OCI-LY7 (cell line): ENCODE data around the gene SERINC3. TPM values are rescaled to one million over a fixed set of nuclear protein-coding genes. Genes with fewer than 3 reads are reported as not detected.

Experiments
- BruUV-seq: library from RNA; stranded (reverse); fragments of 400-500 nt; replicated peaks from 2 replicates; lab custom pipeline; 2021; lab: Mats Ljungman, UMichigan
- CTCF ChIA-PET: fragments of 300-600 bp; sonication (Branson Sonifier 250); formaldehyde crosslinking; loops from one replicate; lab custom pipeline; 2022; ENCODE audit warnings: antibody characterized with exemption; ENCODE audit not compliant: unreplicated experiment; lab: Charles Lee
- POLR2A ChIA-PET: fragments of 300-600 bp; sonication (Branson Sonifier 250); formaldehyde crosslinking; loops from one replicate; lab custom pipeline; 2022; ENCODE audit warnings: antibody characterized with exemption; lab: Charles Lee
- DNase-seq: peaks from one replicate; pipeline ENCODE4 v3.0.0-alpha.2; 2015; ENCODE audit warnings: low spot score
- H2AFZ ChIP-seq: fragments of 200-600 bp; sonication (generic), shearing (Covaris generic); 2 replicates; pipeline ENCODE4 v1.6.1; 2014; ENCODE audit warnings: mild to moderate bottlenecking, antibody characterized with exemption, low read length, moderate library complexity
- H3K27ac ChIP-seq: fragments of 200-600 bp; sonication (generic); 2 replicates; pipeline ENCODE4 v1.5.1; 2014; ENCODE audit warnings: mixed run types, low read depth, mild to moderate bottlenecking, moderate library complexity, low read length, inconsistent platforms; ENCODE audit not compliant: poor library complexity, severe bottlenecking
- H3K36me3 ChIP-seq: fragments of 200-600 bp; sonication (generic); 2 replicates; pipeline ENCODE4 v1.6.1; 2014; ENCODE audit warnings: mild to moderate bottlenecking, antibody characterized with exemption, low read length, moderate library complexity, mixed read lengths; ENCODE audit not compliant: insufficient read depth
- H3K4me1 ChIP-seq: fragments of 200-600 bp; sonication (generic); 2 replicates; pipeline ENCODE4 v1.5.1; 2014; ENCODE audit warnings: mild to moderate bottlenecking, low read length; ENCODE audit not compliant: insufficient read depth, poor library complexity, severe bottlenecking
- H3K4me2 ChIP-seq: fragments of 200-600 bp; sonication (generic); 2 replicates; pipeline ENCODE4 v1.6.1; 2014; ENCODE audit warnings: mild to moderate bottlenecking, low read length
- H3K4me3 ChIP-seq: fragments of 200-600 bp; sonication (generic); 2 replicates; pipeline ENCODE4 v1.5.1; 2014; ENCODE audit warnings: mild to moderate bottlenecking, low read depth, low read length; ENCODE audit not compliant: poor library complexity, severe bottlenecking
- H3K79me2 ChIP-seq: fragments of 200-600 bp; sonication (generic); 2 replicates; pipeline ENCODE4 v1.6.1; 2016; ENCODE audit warnings: low read depth, mild to moderate bottlenecking, low read length, moderate library complexity, mixed read lengths; ENCODE audit not compliant: insufficient read depth
- H3K9me2 ChIP-seq: fragments of 200-600 bp; sonication (generic); 2 replicates; pipeline ENCODE4 v1.6.1; 2016; ENCODE audit warnings: mild to moderate bottlenecking, low read length, mixed read lengths; ENCODE audit not compliant: insufficient read depth
- H3K9me3 ChIP-seq: fragments of 200-600 bp; sonication (generic); 2 replicates; pipeline ENCODE4 v1.6.1; 2014; ENCODE audit warnings: mild to moderate bottlenecking, mixed run types, low read length, mixed read lengths
- H4K20me1 ChIP-seq: fragments of 200-600 bp; sonication (generic); 2 replicates; pipeline ENCODE4 v1.6.1; 2014; ENCODE audit warnings: mild to moderate bottlenecking, antibody characterized with exemption, low read length, moderate library complexity, mixed read lengths; ENCODE audit not compliant: insufficient read depth
- EZH2phosphoT487 ChIP-seq: fragments of 200-600 bp; sonication (generic); IDR thresholded peaks from 2 replicates; pipeline ENCODE4 v1.6.1; 2018; ENCODE audit warnings: low read depth, borderline replicate concordance, mild to moderate bottlenecking, mixed run types, antibody characterized with exemption, low read length, moderate library complexity, mixed read lengths
- intact Hi-C: fragments of 100-400 bp; cut with micrococcal nuclease; formaldehyde crosslinking; loops from one replicate; pipeline ENCODE4 v1.10.0; 2022; ENCODE audit not compliant: unreplicated experiment
- total RNA-seq, 2 experiments: library from RNA; depleted of rRNA in 1 of 2; stranded (reverse); fragments of >200 nt in 1 of 2; shearing (Covaris generic) in 1 of 2; gene quantifications; 2 replicates each; pipeline ENCODE4 v1.2.3, GENCODE V29; 2014 to 2022
- TF ChIP-seq, protein P1 (sequence below): fragments of 200-600 bp; sonication (generic); conservative IDR thresholded peaks from 2 replicates; pipeline ENCODE4 v1.5.1; 2014; ENCODE audit warnings: mild to moderate bottlenecking, antibody characterized with exemption, low read length, moderate library complexity, mixed read lengths

Gene SERINC3
- total RNA-seq, 2 experiments from 2014 or later = 24.4 to 55.4 TPM

DNA sequence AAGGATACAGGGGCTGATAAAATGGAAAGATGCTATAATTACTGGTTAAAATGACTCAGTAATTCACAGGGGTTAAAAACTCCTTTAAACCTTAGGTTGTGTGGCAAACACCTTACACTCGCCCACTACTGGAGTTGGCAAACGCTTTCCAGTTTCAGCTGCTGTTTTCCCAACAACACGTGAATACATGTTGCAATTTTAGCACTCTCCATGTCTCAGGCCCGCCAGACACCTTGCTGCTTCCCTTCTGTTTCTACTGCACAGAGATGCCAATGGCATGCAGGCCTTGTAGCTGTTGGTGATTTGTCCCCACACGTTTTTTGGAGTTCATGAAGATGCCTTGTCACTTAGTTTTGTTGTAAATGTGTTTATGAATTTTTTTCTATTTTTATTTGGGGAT, 51.5 kb downstream of the SERINC3 start:
- CTCF ChIA-PET = no interaction called here
- no peaks in the 10 kb centered on the region for H3K9me2 ChIP-seq
- H3K79me2 ChIP-seq = no peaks in the 10 kb centered on the region
- BruUV-seq = no TSS peak
- H3K4me3 ChIP-seq = no peak overlapping the region
- no peak overlapping the region for H3K27ac ChIP-seq
- no peak overlapping the region for H3K4me2 ChIP-seq
- no peak for TF ChIP-seq EZH2phosphoT487
- TF ChIP-seq, protein P1, sequence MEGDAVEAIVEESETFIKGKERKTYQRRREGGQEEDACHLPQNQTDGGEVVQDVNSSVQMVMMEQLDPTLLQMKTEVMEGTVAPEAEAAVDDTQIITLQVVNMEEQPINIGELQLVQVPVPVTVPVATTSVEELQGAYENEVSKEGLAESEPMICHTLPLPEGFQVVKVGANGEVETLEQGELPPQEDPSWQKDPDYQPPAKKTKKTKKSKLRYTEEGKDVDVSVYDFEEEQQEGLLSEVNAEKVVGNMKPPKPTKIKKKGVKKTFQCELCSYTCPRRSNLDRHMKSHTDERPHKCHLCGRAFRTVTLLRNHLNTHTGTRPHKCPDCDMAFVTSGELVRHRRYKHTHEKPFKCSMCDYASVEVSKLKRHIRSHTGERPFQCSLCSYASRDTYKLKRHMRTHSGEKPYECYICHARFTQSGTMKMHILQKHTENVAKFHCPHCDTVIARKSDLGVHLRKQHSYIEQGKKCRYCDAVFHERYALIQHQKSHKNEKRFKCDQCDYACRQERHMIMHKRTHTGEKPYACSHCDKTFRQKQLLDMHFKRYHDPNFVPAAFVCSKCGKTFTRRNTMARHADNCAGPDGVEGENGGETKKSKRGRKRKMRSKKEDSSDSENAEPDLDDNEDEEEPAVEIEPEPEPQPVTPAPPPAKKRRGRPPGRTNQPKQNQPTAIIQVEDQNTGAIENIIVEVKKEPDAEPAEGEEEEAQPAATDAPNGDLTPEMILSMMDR = no peak
- peaks cover 5% of the 10 kb centered on the region for H3K4me1 ChIP-seq
- H2AFZ ChIP-seq = no peak overlapping the region
- no peaks in the 10 kb centered on the region for H3K9me3 ChIP-seq
- intact Hi-C loops = no loop called here
- no peaks in the 10 kb centered on the region for H4K20me1 ChIP-seq
- POLR2A ChIA-PET = interaction anchor here (0.6 to 1.3 kb wide), 3 partner anchors 10 to 255 kb away, joined by 3 to 5 read pairs (median 3); no protein-coding TSS in a partner anchor
- H3K36me3 ChIP-seq = no peaks in the 10 kb centered on the region
- DNase-seq = no peak

DNA sequence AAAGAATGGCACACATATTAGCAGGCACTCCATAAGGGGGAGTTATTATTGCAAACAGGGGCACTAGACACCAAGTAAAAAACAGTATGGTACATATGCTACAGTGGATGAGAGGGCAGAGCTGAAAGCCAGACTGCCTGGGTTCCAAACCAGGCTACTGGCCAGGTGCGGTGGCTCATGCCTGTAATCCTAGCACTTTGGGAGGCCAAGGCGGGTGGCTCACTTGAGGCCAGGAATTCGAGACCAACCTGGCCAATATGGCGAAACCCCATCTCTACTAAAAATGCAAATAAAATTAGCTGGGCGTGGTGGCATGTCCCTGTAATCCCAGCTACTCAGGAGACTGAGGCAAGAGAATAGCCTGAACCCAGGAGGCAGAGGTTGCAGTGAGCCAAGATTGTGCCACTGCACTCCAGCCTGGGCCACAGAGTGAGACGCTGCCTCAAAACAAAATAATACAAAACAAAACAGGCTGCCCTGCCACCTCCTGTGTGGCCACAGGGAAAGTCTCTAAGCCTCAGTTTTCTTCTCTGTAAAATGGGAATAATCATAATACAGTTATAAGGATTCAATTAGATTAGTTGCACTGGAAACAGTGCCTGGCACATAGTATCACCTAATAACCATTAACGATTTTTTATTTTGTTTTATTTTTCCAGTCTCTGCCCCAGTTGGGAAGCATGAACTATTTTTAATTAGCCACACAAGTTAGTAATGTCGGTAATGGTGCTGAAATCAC, 53.7 kb downstream of the SERINC3 start:
- Histone ChIP-seq H3K4me2 (no peak overlapping the region), H3K9me2 (no peaks in the 10 kb centered on the region), H3K27ac (no peak overlapping the region), H3K9me3 (no peaks in the 10 kb centered on the region), H2AFZ (no peak overlapping the region), H4K20me1 (no peaks in the 10 kb centered on the region), H3K36me3 (no peaks in the 10 kb centered on the region), H3K79me2 (no peaks in the 10 kb centered on the region), H3K4me3 (no peak overlapping the region), H3K4me1 (no peaks in the 10 kb centered on the region)
- POLR2A ChIA-PET = no interaction called here
- no peak for DNase-seq
- intact Hi-C loops = no loop called here
- TF ChIP-seq, protein P1 = no peak
- TF ChIP-seq EZH2phosphoT487 = no peak
- CTCF ChIA-PET = no interaction called here
- BruUV-seq = no TSS peak

DNA sequence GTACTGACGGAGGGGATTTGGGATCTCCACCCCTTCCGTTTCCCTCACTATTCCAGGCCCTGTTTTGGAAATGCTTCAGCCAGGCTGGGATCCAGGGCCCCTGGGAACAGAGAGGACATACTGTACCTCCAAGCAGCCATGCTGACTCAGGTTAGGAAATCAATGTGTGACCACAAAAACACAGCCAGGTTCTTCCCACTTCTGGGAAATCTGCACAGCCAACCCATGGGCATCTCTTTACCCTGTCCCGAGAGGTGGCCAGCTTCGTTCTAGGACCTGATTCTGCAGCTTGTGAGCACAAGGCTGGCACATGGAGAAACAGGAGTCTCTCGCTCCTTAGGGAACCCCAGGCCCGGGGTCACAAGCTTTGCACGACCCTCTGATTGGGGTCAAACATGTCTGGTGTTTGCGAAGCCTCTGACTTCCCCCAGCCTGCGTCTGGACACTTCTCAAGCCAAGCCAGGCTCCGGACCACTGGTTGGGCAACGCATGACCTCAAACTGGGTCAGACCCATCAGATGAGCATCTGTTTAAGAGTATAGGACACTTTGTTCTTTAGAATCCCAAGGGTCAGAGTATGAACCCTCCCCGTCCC, 54.5 kb downstream of the SERINC3 start:
- H3K9me2 ChIP-seq = no peaks in the 10 kb centered on the region
- no peak for TF ChIP-seq EZH2phosphoT487
- TF ChIP-seq, protein P1 = no peak

More for the DNA sequence above, 54.5 kb downstream of the SERINC3 start:
- ChIA-PET CTCF (no interaction called here), POLR2A (no interaction called here)
- no peak for DNase-seq
- Histone ChIP-seq H3K79me2 (no peaks in the 10 kb centered on the region), H3K9me3 (no peaks in the 10 kb centered on the region), H3K4me2 (no peak overlapping the region), H3K4me3 (no peak overlapping the region), H2AFZ (no peak overlapping the region), H3K36me3 (no peaks in the 10 kb centered on the region), H3K4me1 (no peaks in the 10 kb centered on the region), H4K20me1 (no peaks in the 10 kb centered on the region), H3K27ac (no peak overlapping the region)
- no TSS peak for BruUV-seq
- intact Hi-C loops = no loop called here
